Effector CD8-positive, alpha-beta T cell (primary cell): ENCODE results near the gene PRKACG.

Source experiments
- DNase-seq: peaks from one replicate; lab custom pipeline; 2025; lab: John Stamatoyannopoulos, UW

The PRKACG gene

GRCh38 chr9:68983522-68984424, 30.1 kb downstream of the PRKACG start:
- no peak for DNase-seq

- DNase-seq, result no peak
Measured at GRCh38 chr9:68983008-68983411, 30.9 kb downstream of the PRKACG start.

GRCh38 chr9:68981789-68982188, 32.1 kb downstream of the PRKACG start:
- DNase-seq, result no peak

- no peak for DNase-seq
Measured at GRCh38 chr9:68980341-68980914, 33.5 kb downstream of the PRKACG start.

GRCh38 chr9:68979538-68980314, 34.2 kb downstream of the PRKACG start:
- DNase-seq, result no peak

GRCh38 chr9:68978501-68978900, 35.4 kb downstream of the PRKACG start:
- DNase-seq, result no peak

GRCh38 chr9:68978066-68978465, 35.8 kb downstream of the PRKACG start:
- no peak for DNase-seq

GRCh38 chr9:68975365-68976043, 38.4 kb downstream of the PRKACG start:
- no peak for DNase-seq

- DNase-seq, result no peak
Measured at GRCh38 chr9:68974901-68975300, 39.0 kb downstream of the PRKACG start.

- DNase-seq, result no peak
Measured at GRCh38 chr9:68974431-68974830, 39.5 kb downstream of the PRKACG start.

GRCh38 chr9:68973619-68974018, 40.3 kb downstream of the PRKACG start:
- no peak for DNase-seq

GRCh38 chr9:68970151-68970550, 43.8 kb downstream of the PRKACG start:
- no peak for DNase-seq

GRCh38 chr9:68969538-68969937, 44.4 kb downstream of the PRKACG start:
- no peak for DNase-seq

- DNase-seq, result no peak
Measured at GRCh38 chr9:68967800-68968199, 46.1 kb downstream of the PRKACG start.

GRCh38 chr9:68966496-68966944, 47.4 kb downstream of the PRKACG start:
- DNase-seq, result no peak

GRCh38 chr9:68964765-68965164, 49.1 kb downstream of the PRKACG start:
- DNase-seq, result no peak

- DNase-seq, result no peak
Measured at GRCh38 chr9:68964102-68964541, 49.8 kb downstream of the PRKACG start.

- DNase-seq, result no peak
Measured at GRCh38 chr9:68963416-68963815, 50.5 kb downstream of the PRKACG start.
